Kidney epithelial cell (primary cell): ENCODE measurements around the gene ANKRD33. TPM values are rescaled to one million over a fixed set of nuclear protein-coding genes. Genes with fewer than 3 reads are reported as not detected.

Source experiments
- DNase-seq: peaks from one replicate; pipeline ENCODE4 v3.0.0-alpha.2; 2010; ENCODE audit warnings: low read depth
- H3K27me3 ChIP-seq: 2 replicates; pipeline ENCODE4 v1.6.0; 2011; ENCODE audit warnings: low read length; ENCODE audit not compliant: control insufficient read depth, insufficient read depth
- H3K36me3 ChIP-seq: 2 replicates; pipeline ENCODE4 v1.5.1; 2011; ENCODE audit warnings: low read length; ENCODE audit not compliant: control insufficient read depth, insufficient read depth
- H3K4me3 ChIP-seq: 2 replicates; pipeline ENCODE4 v1.5.1; 2011; ENCODE audit warnings: low read depth, mild to moderate bottlenecking, control low read depth, low read length
- CTCF ChIP-seq: IDR thresholded peaks from 2 replicates; pipeline ENCODE4 v1.5.1; 2011; ENCODE audit warnings: mild to moderate bottlenecking, moderate library complexity, low read length, control low read depth, inconsistent platforms; ENCODE audit not compliant: insufficient read depth, poor library complexity, severe bottlenecking
- total RNA-seq: library from RNA; depleted of rRNA; stranded (reverse); fragments of >200 nt; gene quantifications from 2 replicates; pipeline ENCODE4 v1.2.3, GENCODE V29; 2015

Gene ANKRD33
- total RNA-seq: not detected in 2 replicates

- DNase-seq: no peak
- H3K4me3 ChIP-seq: no peak within 1 kb of the TSS
- no peaks in the 10 kb centered on the region for H3K36me3 ChIP-seq
- no peaks in the 10 kb centered on the region for H3K27me3 ChIP-seq
- no peak for TF ChIP-seq CTCF
Measured at GRCh38 chr12:51887476-51888315, at the start of gene ANKRD33. ANKRD33 (plus strand) TSS chr12:51888103; CDS start chr12:51888187, 84 bp downstream.

- H3K4me3 ChIP-seq: no peak overlapping the region
- H3K36me3 ChIP-seq: no peaks in the 10 kb centered on the region
- no peaks in the 10 kb centered on the region for H3K27me3 ChIP-seq
- no peak for DNase-seq
- TF ChIP-seq CTCF: no peak
Measured at GRCh38 chr12:51838762-51839161, 49.1 kb upstream of the ANKRD33 start.

GRCh38 chr12:51839310-51839947, 48.5 kb upstream of the ANKRD33 start:
- no peak overlapping the region for H3K4me3 ChIP-seq
- no peaks in the 10 kb centered on the region for H3K27me3 ChIP-seq
- H3K36me3 ChIP-seq: no peaks in the 10 kb centered on the region
- no peak for DNase-seq
- TF ChIP-seq CTCF: no peak

- Histone ChIP-seq H3K36me3 (no peaks in the 10 kb centered on the region), H3K4me3 (no peak overlapping the region), H3K27me3 (no peaks in the 10 kb centered on the region)
- no peak for DNase-seq
- no peak for TF ChIP-seq CTCF
Measured at GRCh38 chr12:51840966-51841365, 46.9 kb upstream of the ANKRD33 start.

- Histone ChIP-seq H3K4me3 (no peak overlapping the region), H3K27me3 (no peaks in the 10 kb centered on the region), H3K36me3 (no peaks in the 10 kb centered on the region)
- TF ChIP-seq CTCF: no peak
- DNase-seq: no peak
Measured at GRCh38 chr12:51841727-51842126, 46.2 kb upstream of the ANKRD33 start.
